Testis (tissue), 2 donors: Measurements from ENCODE around the gene EYS.

Source experiments
- CTCF ChIP-seq, 3 experiments: fragments of 450-650 bp in 2 of 3; fragments of 200-600 bp in 1 of 3; sonication (generic) in 1 of 3; IDR thresholded peaks; one replicate each; pipeline ENCODE4 v1.5.1; 2016 to 2019; ENCODE audit warnings: antibody characterized with exemption in 3 of 3, mild to moderate bottlenecking in 2 of 3, moderate library complexity in 1 of 3
- POLR2A ChIP-seq: fragments of 450-650 bp; IDR thresholded peaks from one replicate; pipeline ENCODE4 v1.6.1; 2017; ENCODE audit warnings: antibody characterized with exemption, mild to moderate bottlenecking, moderate library complexity

DNA sequence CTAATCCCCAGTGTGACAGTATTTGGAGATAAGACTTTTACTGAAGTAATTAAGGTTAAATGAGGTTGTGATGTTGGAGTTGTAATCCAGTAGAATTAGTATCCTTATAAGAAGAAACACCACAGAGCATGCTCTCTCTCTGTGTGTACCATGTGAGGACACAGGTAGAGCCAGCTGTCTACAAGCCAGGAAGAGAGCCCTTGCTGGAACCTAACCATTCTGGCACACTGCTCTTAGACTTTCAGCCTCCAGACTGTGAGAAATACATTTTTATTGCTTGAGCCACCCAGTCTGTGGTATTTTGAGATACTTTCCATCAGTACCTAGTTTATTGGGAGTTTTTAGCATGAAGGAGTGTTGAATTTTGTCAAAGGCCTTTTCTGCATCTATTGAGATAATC lies 1961.2 kb downstream of the EYS start:
- TF ChIP-seq POLR2A (no peak), CTCF (IDR thresholded peaks at IDR 0.05) (no peak)
